Renal cortex interstitium (tissue), 11 donors: Measurements from ENCODE around the gene KLHL29. TPM values are rescaled to one million over a fixed set of nuclear protein-coding genes. Genes with fewer than 3 reads are reported as not detected.

Experiments
- DNase-seq, 11 donors: peaks; one replicate each; pipeline ENCODE4 v3.0.0-alpha.2; 2013; ENCODE audit warnings: low read depth in 9 of 11, low spot score in 4 of 11; ENCODE audit errors: extremely low read depth in 1 of 11
- polyA plus RNA-seq, 3 donors: library from polyadenylated mRNA; unstranded; fragments of 120-200 nt; gene quantifications; one replicate each; pipeline ENCODE4 v1.2.1, GENCODE V29; 2013; ENCODE audit not compliant: insufficient read length in 3 of 3

Gene KLHL29
- polyA plus RNA-seq, 3 donors, result 11.8 to 14.6 (median 12.2) TPM

- DNase-seq, result no peak
Measured at GRCh38 chr2:23496456-23496855, 111.5 kb downstream of the KLHL29 start.

GRCh38 chr2:23497063-23497462, 112.1 kb downstream of the KLHL29 start:
- no peak for DNase-seq

GRCh38 chr2:23497536-23497935, 112.6 kb downstream of the KLHL29 start:
- no peak for DNase-seq

- no peak for DNase-seq
Measured at GRCh38 chr2:23498943-23499342, 114.0 kb downstream of the KLHL29 start.

GRCh38 chr2:23499439-23499838, 114.5 kb downstream of the KLHL29 start:
- DNase-seq, result no peak

- DNase-seq, result no peak
Measured at GRCh38 chr2:23500836-23501235, 115.9 kb downstream of the KLHL29 start.

- no peak for DNase-seq
Measured at GRCh38 chr2:23502096-23502495, 117.1 kb downstream of the KLHL29 start.

GRCh38 chr2:23503097-23503496, 118.1 kb downstream of the KLHL29 start:
- no peak for DNase-seq

GRCh38 chr2:23503682-23504081, 118.7 kb downstream of the KLHL29 start:
- no peak for DNase-seq

GRCh38 chr2:23504591-23504990, 119.6 kb downstream of the KLHL29 start:
- no peak for DNase-seq

- DNase-seq, result no peak
Measured at GRCh38 chr2:23505218-23505983, 120.4 kb downstream of the KLHL29 start.

GRCh38 chr2:23505984-23506380, 121.0 kb downstream of the KLHL29 start:
- no peak for DNase-seq

GRCh38 chr2:23506531-23507266, 121.7 kb downstream of the KLHL29 start:
- no peak for DNase-seq

GRCh38 chr2:23507267-23508065, 122.5 kb downstream of the KLHL29 start:
- DNase-seq, result no peak

GRCh38 chr2:23508066-23508390, 123.0 kb downstream of the KLHL29 start:
- DNase-seq, result no peak

- DNase-seq, result no peak
Measured at GRCh38 chr2:23509103-23509502, 124.1 kb downstream of the KLHL29 start.

- DNase-seq, result no peak
Measured at GRCh38 chr2:23509596-23510292, 124.8 kb downstream of the KLHL29 start.

- DNase-seq, result no peak
Measured at GRCh38 chr2:23510471-23510870, 125.5 kb downstream of the KLHL29 start.

GRCh38 chr2:23512778-23513177, 127.8 kb downstream of the KLHL29 start:
- no peak for DNase-seq
